ENCODE measurements around the gene METTL27.
"Not testable (repeated sequence)": the region's sequence is repeated elsewhere in the genome, so short reads cannot be mapped to it uniquely, and the experiment has no call there.

The METTL27 gene, protein sequence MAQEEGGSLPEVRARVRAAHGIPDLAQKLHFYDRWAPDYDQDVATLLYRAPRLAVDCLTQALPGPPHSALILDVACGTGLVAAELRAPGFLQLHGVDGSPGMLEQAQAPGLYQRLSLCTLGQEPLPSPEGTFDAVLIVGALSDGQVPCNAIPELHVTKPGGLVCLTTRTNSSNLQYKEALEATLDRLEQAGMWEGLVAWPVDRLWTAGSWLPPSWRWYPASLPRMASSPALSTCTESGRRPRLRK

GRCh38 chr7:73842067-73842976, at the start of gene METTL27:
METTL27 (minus strand) TSS chr7:73842516; CDS start chr7:73842140, 376 bp downstream.
- DNase-seq (ENCODE audit: low read depth): peak; percentile 88

- no peak for DNase-seq (ENCODE audit: low read depth)
Observed at GRCh38 chr7:73891178-73891885, 49.0 kb upstream of the METTL27 start.

DNA sequence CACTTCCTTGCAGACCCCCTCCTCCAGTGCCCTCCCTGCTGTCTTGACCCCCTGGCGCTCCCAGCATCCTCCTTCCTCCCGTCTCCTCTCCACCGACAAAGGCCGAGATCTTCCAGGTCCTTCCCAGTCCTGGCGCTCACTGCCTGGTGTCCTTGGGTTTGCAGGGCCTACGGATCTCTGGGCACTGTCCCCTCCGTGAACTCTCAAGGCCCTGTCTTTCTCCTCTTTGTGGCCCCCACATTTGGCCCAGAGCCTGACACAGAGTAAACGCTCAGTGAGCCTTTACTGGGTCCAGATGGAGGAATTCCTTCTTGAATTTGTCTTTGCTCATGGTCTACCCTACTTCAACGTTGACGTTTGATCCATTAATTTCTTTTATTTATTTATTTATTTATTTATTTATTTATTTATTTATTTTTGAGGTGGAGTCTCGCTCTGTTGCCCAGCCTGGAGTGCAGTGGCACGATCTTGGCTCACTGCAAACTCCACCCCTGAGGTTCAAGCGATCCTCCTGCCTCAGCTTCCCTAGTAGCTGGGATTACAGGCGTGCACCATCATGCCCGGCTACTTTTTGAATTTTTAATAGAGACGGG, 48.3 kb upstream of the METTL27 start:
- DNase-seq (ENCODE audit: low read depth): no peak

DNA sequence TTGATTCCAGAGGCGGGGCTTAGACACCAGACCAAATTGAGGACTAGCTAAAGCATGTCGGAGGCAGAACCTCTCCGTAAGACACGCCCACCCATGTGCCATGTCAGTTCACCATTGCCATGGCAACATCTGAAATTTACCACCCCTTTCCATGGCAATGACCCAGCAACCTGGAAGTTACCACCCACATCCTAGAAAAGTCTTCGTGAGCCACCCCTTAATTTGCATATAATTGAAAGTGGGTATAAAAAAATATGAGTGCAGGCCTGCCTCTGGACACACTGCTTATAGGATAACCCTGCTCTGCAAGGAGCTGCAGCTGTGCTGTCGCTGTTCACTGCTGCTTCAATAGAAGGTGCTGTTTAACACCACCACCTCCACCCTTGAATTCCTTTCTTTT, 46.6 kb upstream of the METTL27 start:
- no peak for DNase-seq (ENCODE audit: low read depth)

- DNase-seq (ENCODE audit: low read depth): no peak
Observed at GRCh38 chr7:73887762-73888161, 45.4 kb upstream of the METTL27 start.

- DNase-seq (ENCODE audit: low read depth): no peak
Observed at GRCh38 chr7:73885975-73886798, 43.9 kb upstream of the METTL27 start.

- no peak for DNase-seq (ENCODE audit: low read depth)
Observed at GRCh38 chr7:73885433-73885974, 43.2 kb upstream of the METTL27 start.

- DNase-seq (ENCODE audit: low read depth): not testable (repeated sequence)
Observed at GRCh38 chr7:73884867-73885422, 42.6 kb upstream of the METTL27 start.

GRCh38 chr7:73882047-73882402, 39.7 kb upstream of the METTL27 start:
- no peak for DNase-seq (ENCODE audit: low read depth)

DNA sequence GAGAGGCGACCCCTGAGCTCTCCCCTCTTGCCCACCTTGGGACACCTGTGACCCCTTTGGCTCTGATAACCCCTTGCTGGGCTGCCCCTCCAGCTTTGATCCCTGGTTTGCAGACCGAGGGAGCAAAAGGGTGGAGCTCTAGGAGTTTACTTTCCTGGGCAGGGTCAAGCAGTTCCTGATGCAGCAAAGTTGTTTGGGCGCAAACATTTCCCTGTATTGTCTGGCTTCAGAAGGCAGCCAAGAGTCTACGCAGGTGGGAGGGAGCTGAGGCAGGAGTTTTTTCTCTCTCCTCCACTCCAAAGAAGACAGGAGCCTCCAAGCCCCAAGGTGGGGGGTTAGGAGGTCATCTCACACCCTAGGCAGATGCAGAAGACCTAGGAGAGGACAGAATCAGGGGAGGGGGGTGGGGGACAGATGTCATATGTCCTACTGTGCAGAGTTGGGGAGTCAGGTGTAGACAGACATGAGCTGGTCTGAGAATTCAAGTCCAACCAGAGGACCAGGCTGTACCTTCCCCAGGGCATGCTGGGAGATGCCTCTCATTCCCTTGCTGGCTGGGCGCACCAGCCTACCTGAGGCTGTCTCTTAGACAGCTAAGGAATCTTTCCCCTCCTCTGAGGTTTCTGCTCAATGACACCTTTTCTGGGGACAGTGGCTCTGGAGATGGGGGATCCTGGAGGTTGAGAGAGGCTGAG, 39.2 kb upstream of the METTL27 start:
- DNase-seq (ENCODE audit: low read depth): no peak

DNA sequence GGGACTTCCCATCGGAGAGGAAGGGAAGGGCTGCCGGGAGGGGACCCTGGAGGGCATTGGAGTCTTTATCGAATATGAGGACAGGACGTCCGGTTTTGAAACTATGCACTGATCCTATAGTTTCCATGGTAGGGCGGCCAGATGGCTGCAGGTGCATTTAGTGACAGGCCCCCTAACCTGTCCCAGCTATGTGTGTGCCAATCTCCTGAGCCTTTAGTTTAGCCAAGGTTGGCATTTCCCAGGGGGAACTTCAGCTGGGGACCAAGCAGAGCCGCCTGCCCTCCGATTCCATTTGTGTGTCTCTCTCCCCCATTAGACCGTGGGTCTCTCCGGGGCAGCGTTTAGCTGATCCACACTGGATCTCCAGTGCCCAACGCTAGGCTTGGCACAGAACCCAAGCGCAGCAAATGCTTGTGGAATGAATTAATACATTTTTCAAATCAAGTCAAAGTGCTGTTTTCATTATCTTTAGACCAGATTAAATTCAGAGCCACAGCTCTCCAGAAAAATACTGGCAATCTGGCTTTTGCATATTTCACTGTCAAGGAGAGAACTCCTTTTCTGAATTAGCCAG, 38.5 kb upstream of the METTL27 start:
- DNase-seq (ENCODE audit: low read depth): no peak

DNA sequence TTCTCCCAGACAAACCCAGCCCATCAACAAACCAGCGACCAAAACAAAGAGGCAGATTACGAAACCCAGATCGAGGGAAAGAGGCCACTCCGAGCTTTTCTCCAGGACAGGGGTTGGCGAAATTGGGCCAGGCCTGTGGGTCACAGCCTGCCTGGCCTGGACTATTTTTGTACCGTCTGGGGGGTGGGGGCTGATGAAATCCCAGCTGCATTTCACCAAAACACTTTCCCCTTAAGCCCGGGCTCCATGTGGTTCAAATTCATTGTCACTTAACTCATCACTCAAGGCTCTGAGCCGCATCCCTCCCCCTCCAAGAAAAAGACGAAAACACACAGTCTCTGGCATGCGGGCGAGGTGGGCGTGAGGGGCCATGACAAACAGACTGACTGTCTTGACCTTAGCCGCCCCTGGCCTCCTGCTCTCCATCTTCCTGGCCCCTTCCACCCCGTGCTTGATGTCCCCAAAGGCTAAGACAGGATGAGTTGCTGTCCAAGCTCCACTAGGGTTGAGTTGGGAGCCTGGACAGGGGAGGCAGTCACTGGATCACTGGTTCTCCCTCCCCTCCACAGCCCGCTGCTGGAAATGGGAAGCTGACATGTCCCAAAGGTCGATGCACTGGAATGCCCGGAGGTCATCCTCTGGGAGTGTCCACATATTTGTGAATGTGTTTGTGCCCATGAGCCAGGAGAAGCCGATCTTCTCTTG, 37.8 kb upstream of the METTL27 start:
- no peak for DNase-seq (ENCODE audit: low read depth)

DNA sequence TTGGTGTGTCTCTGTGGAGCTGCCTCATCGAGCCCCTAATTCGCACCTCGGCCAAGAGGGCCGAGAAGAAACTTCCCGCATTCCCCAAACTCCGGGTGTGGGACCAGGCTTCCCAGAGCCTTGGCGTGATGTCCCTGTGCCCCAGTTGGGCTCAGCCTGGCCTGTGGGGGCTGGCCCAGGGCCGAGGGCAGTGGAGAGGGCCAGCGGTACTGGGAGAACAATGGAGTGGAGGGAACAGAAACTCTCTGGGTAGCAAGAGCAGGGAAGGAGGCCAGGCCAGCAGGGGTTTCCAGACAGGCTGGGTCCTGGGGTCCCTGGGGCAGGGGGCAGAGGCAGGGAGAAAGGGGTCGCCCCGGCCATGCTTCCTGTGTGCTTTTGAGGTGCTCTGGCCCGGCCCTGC, 34.7 kb upstream of the METTL27 start:
- DNase-seq (ENCODE audit: low read depth): no peak

DNA sequence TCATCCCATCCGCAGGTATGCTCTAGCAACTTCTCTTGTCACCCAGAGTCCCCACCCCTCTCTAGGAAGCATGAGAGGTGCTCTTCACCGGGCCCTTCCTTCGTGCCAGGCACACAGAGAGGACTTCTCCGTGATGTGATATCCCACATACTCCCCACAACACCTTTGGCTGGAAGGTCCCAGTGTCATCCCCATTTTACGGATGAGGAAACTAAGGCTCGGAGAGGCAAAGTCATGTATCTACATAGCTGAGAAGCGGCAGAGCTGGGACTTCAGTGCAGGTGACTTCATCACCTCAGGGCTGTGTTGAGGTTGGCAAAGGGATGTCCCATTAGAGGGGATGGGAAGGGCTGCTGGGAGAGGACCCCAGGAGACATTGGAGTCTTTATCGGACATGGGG, 34.0 kb upstream of the METTL27 start:
- DNase-seq (ENCODE audit: low read depth): no peak

DNA sequence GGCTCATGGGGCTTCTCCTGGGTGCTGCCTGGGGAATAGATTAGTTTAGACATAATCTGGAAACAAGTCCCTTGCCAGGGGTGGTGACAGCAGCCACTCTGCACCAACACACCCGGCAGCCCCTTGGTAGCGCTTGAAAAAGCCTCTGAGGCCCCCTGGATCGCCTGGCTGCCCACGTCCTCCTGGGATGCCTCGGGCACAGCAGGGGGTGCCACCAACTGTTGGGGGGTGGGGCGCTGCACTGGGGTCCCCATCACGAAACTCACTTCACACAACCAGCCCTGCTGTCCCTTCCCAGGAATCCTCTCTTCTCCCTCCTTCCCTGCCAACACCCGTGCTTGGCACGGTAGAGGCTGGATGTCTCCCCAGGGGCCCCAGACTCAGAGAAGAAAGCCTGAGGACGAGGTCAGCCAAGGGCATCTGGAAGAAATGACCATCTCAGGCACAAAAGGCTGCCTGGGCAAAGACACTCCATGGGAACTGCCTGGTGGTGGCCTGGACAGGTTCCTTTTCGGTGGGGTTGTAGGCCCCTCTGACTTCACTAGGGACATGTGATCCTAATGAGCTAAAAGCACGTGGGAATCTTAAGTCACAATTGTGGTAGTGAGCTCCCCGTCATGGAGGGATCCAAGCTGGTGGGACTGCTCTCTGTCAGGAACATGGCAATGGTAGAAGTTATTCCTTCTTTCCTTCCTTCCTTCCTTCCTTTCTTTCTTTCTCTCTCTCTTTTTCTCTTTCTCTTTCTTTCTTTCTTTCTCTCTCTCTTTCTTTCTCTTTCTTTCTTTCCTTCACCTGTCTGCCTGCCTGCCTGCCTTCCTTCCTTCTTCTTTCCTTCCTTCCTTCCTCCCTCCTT, 30.0 kb upstream of the METTL27 start:
- no peak for DNase-seq (ENCODE audit: low read depth)

GRCh38 chr7:73871163-73872011, 29.1 kb upstream of the METTL27 start:
- no peak for DNase-seq (ENCODE audit: low read depth)

DNA sequence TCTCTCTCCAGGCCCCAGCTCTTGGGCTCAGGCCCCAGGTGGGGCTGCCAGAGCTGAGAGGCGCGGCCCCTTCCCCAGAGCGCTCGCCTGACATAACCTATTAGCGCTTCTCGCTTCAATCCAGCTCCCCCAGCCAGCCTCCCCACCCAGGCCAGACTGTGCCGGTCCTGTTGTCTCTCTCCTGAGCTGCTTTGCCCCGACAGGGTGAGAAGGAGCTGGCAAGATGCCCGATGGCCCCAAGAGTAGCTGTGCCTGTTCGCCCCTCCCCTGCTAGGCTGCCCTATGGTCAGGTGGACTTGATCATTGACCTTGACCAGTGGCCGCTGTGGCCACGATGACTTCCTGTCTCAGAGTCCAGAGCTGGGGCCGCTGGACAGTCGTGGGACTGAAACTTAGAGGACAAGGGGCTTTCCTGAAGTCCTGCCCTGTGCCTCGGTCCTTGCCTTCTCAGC, 27.8 kb upstream of the METTL27 start:
- no peak for DNase-seq (ENCODE audit: low read depth)

Measured in stromal cell of bone marrow (primary cell).